BLaER1 (cell line): Measurements from ENCODE around the gene SCARB2.

Source experiments
- H3K27ac ChIP-seq: shearing (Covaris generic); formaldehyde crosslinking; 2 replicates; pipeline ENCODE4 v1.8.1; 2022
- H3K27me3 ChIP-seq: shearing (Covaris generic); formaldehyde crosslinking; 2 replicates; pipeline ENCODE4 v1.8.1; 2022
- H3K36me3 ChIP-seq: shearing (Covaris generic); formaldehyde crosslinking; 2 replicates; pipeline ENCODE4 v1.8.1; 2022
- H3K4me1 ChIP-seq: shearing (Covaris generic); formaldehyde crosslinking; 2 replicates; pipeline ENCODE4 v1.8.1; 2022
- H3K4me2 ChIP-seq: shearing (Covaris generic); formaldehyde crosslinking; 2 replicates; pipeline ENCODE4 v1.8.1; 2022
- H3K4me3 ChIP-seq: shearing (Covaris generic); formaldehyde crosslinking; 2 replicates; pipeline ENCODE4 v1.8.1; 2022
- H3K9ac ChIP-seq: shearing (Covaris generic); formaldehyde crosslinking; 2 replicates; pipeline ENCODE4 v1.8.1; 2022
- H3K9me3 ChIP-seq: shearing (Covaris generic); formaldehyde crosslinking; 2 replicates; pipeline ENCODE4 v1.8.1; 2022
- H4K20me1 ChIP-seq: shearing (Covaris generic); formaldehyde crosslinking; 2 replicates; pipeline ENCODE4 v1.8.1; 2022
- Cebpa-rat ChIP-seq: shearing (Covaris generic); IDR thresholded peaks from 2 replicates; pipeline ENCODE4 v1.8.1; 2022

SCARB2 gene

GRCh38 chr4:76127754-76128153 lies 85.9 kb downstream of the SCARB2 start:
- Histone ChIP-seq H3K4me2 (no peak overlapping the region), H4K20me1 (peaks cover 5% of the 10 kb centered on the region; the same call in 1 of the 2 replicates), H3K4me3 (no peak overlapping the region), H3K27me3 (no peaks in the 10 kb centered on the region), H3K4me1 (no peaks in the 10 kb centered on the region), H3K9ac (no peak overlapping the region), H3K9me3 (no peaks in the 10 kb centered on the region), H3K27ac (no peak overlapping the region), H3K36me3 (peaks cover 70% of the 10 kb centered on the region)
- TF ChIP-seq Cebpa-rat, result no peak

- no peak overlapping the region for H3K9ac ChIP-seq
- H3K36me3 ChIP-seq, result peaks cover 74% of the 10 kb centered on the region
- H3K9me3 ChIP-seq, result no peaks in the 10 kb centered on the region
- H3K27me3 ChIP-seq, result no peaks in the 10 kb centered on the region
- no peak overlapping the region for H3K4me2 ChIP-seq
- H3K4me1 ChIP-seq, result no peaks in the 10 kb centered on the region
- H4K20me1 ChIP-seq, result no peaks in the 10 kb centered on the region
- no peak for TF ChIP-seq Cebpa-rat
- no peak overlapping the region for H3K27ac ChIP-seq
- no peak overlapping the region for H3K4me3 ChIP-seq
Observed at GRCh38 chr4:76125816-76126215, 87.8 kb downstream of the SCARB2 start.

GRCh38 chr4:76120199-76120598 lies 93.4 kb downstream of the SCARB2 start:
- TF ChIP-seq Cebpa-rat, result no peak
- H3K4me2 ChIP-seq, result no peak overlapping the region
- H4K20me1 ChIP-seq, result no peaks in the 10 kb centered on the region
- no peak overlapping the region for H3K9ac ChIP-seq
- H3K36me3 ChIP-seq, result peaks cover 87% of the 10 kb centered on the region
- no peak overlapping the region for H3K27ac ChIP-seq
- no peak overlapping the region for H3K4me3 ChIP-seq
- H3K9me3 ChIP-seq, result no peaks in the 10 kb centered on the region; the same call in 1 of the 2 replicates
- H3K4me1 ChIP-seq, result no peaks in the 10 kb centered on the region
- H3K27me3 ChIP-seq, result no peaks in the 10 kb centered on the region

- peaks cover 85% of the 10 kb centered on the region for H3K36me3 ChIP-seq
- no peaks in the 10 kb centered on the region; the same call in 1 of the 2 replicates for H3K9me3 ChIP-seq
- no peak for TF ChIP-seq Cebpa-rat
- no peak overlapping the region for H3K4me2 ChIP-seq
- no peak overlapping the region for H3K4me3 ChIP-seq
- no peaks in the 10 kb centered on the region for H4K20me1 ChIP-seq
- H3K4me1 ChIP-seq, result no peaks in the 10 kb centered on the region
- H3K27me3 ChIP-seq, result no peaks in the 10 kb centered on the region
- H3K9ac ChIP-seq, result no peak overlapping the region
- H3K27ac ChIP-seq, result no peak overlapping the region
Observed at GRCh38 chr4:76117536-76117935, 96.1 kb downstream of the SCARB2 start.

GRCh38 chr4:76116821-76117220 lies 96.8 kb downstream of the SCARB2 start:
- H3K27ac ChIP-seq, result no peak overlapping the region
- H3K9me3 ChIP-seq, result no peaks in the 10 kb centered on the region; the same call in 1 of the 2 replicates
- H3K9ac ChIP-seq, result no peak overlapping the region
- peaks cover 84% of the 10 kb centered on the region for H3K36me3 ChIP-seq
- H3K27me3 ChIP-seq, result no peaks in the 10 kb centered on the region
- no peaks in the 10 kb centered on the region for H4K20me1 ChIP-seq
- no peak overlapping the region for H3K4me2 ChIP-seq
- no peak overlapping the region for H3K4me3 ChIP-seq
- no peaks in the 10 kb centered on the region for H3K4me1 ChIP-seq
- TF ChIP-seq Cebpa-rat, result no peak
